SH-SY5Y (cell line): ENCODE results near the gene TSPAN14.

Experiments used
- GATA2 ChIP-seq: IDR thresholded peaks from 2 replicates; pipeline ENCODE4 v1.6.1; 2011; ENCODE audit warnings: mild to moderate bottlenecking, low read depth, low read length
- GATA3 ChIP-seq: IDR thresholded peaks from 2 replicates; pipeline ENCODE4 v1.6.1; 2011; ENCODE audit warnings: low read depth, mild to moderate bottlenecking, low read length, moderate library complexity

Gene TSPAN14

DNA sequence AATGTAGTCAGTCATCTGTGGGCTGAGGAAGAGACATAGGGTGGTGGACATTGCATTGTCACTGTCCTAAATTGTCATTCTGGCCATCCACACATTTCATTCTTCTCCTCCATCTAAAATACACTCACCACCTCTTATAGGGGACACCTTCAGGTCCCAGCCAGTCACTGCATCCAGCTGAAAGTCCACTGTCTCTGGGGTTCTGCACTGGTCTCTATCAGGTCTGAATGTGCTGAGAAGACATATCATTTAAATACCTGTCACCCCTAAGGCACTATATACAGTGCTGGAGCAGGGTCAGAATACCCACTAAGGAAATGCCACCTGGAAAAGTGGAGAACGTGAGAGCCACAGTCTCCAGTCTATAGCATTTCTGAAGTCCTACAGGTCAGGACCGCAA, 113.2 kb downstream of the TSPAN14 start:
- TF ChIP-seq GATA2 (no peak), GATA3 (no peak)

DNA sequence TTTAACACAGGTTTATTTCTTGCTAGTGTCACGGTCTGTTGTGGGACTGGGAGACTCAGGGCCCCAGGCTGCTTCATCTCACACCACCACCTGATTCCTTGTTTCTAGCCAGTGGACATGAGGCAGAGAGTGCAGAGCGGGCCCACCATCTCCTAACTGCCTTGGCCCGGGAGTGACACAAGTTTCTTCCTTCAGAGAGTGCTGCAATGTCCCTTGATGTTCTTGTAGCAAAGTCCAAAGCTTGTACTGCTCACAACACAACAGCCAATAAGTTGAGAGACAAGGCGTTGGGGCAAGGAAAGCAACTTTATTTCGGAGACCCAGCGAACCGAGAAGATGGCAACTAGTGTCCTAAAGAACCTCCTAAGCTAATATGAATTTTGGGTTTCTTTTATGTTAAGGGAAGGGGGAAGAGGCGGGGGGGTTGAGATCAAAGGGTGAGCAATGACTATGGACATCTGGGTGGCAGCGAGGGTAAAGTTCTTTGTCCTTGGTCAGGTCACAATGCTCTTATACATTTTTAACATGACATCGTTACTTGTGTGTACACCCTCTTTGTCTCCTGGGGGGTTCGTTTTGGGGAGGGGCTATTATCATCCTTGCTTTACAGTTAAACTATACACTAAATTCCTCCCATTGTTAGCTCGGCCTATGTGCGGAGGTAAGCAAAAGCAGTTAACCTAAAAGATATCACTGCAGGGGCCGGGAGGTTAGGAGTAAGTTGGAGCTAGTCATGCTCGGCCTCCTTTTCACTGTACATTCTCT, 115.2 kb downstream of the TSPAN14 start:
- TF ChIP-seq GATA2 (no peak), GATA3 (no peak)

DNA sequence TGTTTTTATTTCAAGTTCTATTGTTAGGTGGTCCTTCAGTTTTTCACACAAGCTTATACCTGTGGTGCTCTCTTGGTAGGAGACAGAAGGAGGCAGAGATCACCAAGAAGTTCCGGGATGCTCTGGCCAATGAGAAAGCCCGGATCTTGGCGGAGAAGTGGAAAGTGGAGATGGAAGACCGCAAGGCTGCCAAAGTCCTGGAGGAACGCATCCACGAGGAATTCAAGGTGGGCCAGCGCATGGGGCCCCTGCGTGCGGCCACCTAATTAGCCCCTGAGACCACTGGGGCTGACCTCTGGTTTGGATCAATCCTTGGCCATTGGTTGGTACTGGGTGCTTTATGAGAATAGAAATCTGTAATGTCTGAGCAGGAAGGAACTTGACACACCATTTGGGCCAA, 117.2 kb downstream of the TSPAN14 start:
- no peak for TF ChIP-seq GATA3
- no peak for TF ChIP-seq GATA2

DNA sequence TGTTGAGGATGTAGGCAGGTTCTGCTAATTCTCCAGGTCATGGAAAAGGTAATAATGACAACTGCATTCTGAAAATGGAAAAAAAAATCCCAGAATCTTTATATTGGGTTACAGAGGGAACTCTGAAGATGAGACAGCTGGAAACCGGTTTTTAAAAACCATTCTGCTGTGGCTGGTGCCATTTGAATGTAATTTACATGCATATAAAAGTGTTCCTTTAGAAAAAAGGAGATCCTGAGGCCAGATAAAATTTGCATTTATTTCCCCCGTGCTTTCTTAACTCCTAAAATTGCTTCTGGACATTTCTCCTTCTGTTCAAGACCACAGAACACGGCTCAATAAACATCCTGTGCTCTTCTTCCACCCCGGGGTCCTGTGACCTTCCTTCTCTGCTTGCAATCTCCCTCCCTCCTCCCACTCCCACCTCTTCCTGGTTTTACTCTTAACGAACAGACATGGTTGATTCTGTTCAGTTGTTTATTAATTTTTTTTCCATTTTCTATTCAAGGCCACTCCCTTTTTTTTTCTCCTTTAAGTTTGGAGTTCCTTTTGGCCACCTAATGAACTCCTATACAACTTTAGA, 125.2 kb downstream of the TSPAN14 start:
- TF ChIP-seq GATA3, result no peak
- TF ChIP-seq GATA2, result no peak

DNA sequence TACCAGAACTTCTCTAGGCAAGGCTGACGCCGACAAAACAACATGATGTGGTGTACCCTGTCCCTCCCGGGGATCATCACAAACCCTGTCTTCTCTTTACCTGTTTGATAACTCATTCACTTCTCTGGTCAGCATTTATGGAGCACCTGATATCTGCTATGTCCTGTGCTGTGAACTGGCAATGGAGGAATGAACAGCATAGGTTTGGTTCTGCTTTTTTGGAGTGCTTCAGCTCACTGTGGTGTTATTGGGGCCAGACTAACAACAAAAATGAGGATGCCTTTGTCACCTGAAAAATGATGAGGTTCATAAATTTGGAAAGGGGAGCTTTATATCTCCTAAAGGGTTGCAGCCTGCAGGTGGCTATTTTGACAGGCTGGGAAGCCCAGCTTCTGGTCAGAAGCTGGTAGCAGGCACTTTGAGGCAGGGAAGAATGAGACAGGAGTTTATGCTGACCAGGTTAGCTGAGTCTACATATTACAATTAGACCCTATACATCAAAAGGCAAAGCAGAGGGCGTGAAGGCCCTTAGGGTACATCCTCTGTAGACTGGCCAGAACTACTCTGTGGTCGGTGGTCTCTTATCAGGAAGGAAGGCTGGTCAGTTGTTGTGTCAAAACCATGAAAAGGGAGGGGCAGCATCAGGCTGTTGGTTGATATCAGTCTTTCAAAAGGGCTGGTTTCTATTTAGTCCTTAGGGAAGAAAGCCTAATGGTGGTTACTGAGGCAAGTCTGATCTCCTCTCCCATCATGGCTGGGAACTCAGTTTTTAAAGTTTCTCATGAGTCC, 125.9 kb downstream of the TSPAN14 start:
- no peak for TF ChIP-seq GATA3
- no peak for TF ChIP-seq GATA2

DNA sequence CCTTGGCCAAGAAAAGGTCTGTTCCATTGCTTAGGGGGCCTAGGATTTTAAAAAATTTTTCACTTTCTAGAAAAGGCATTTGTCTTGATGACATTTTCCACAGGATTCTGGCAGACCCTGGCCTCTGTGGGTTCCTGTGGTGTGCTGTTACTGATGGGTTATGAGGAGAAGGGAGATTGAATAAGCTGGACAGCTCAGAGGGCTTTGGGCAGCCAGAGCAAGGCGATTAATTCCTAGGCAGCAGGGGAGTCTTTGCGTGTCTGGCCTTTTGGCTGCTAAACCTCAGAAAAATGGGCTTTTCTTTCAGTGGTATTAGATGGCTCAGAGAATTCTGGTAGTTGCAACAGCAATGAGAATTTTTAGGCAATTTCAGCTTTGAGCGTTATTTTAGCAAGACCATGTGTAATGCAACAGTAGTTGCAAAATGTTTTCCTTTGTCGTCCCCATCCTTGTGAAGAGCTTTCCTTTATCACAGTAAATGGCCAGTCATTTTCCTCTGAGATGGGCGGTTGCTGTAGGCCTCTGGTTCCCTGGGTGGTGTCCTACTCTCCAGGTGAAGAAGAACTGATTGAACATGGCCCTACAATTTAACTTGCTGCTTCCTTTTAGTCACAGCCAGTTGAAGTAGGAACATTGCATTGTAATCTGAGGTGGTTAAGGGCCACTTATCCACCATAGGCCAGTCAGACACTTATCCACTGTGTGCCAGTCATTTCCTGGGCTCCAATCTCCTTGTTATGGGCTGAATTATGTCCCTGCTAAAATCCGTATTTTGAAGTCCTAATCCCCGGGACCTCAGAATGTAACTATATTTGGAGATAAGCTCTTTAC, 126.7 kb downstream of the TSPAN14 start:
- TF ChIP-seq GATA2, result no peak
- TF ChIP-seq GATA3, result no peak

DNA sequence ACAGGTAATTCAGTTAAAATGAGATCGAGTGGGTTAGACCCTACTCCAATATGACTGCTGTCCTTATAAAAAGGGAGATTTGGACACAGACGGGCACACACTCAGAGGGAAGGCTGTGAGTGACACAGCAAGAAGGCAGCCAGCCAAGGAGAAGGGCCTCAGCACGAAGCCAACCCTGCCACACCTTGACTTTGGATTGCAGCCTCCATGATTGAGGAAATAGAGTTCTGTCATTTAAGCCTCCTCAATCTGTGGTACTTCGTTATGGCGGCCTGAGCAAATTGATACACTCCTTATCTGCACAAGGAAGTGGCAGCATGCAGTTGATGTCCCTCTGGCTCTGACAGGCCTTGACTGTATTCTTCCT, 127.3 kb downstream of the TSPAN14 start:
- TF ChIP-seq GATA3 (no peak), GATA2 (no peak)

DNA sequence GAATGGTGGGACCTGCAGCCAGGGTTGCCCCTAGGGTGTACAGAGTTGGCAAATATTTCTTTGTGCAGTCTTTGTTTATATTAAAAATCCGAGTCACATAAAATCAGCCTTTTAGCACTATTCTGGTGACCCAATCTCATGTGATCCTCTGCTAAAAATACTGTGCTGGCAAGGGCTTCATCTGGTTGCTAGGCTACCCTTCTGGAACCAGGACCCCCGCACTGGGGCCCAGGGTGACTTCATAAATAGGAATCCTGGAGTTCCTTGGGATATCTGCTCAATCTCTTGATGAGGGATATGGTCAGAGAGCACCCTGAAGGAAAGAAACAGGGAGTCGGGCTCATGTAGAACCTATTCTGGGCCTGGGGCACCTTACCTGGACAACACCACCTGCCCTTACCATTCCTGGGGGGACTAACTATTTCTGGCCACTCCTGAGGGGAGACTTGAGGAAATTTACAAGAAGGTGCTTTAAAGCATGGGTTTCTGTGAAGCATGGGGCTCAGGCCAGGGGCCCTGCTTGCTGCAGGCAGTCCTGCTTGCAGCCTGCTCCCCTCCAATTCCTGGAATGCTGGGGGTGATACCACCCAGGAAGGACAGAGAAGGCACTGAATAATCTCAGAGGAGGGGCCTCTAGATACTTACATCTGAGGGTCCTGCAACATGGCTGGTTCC, 128.3 kb downstream of the TSPAN14 start:
- TF ChIP-seq GATA2 (no peak), GATA3 (no peak)
